SK-N-SH (cell line): Measurements from ENCODE around the gene DLD. TPM values are rescaled to one million over a fixed set of nuclear protein-coding genes. Genes with fewer than 3 reads are reported as not detected.

ENCODE experiments used
- CTCF ChIA-PET: fragments of 300-600, 350-600 bp; formaldehyde crosslinking; extraction: SDS; loops from one replicate; lab custom pipeline; 2021; lab: Yijun Ruan, JAX
- POLR2A ChIA-PET: fragments of 350-600 bp; sonication (Branson Sonifier 250); formaldehyde crosslinking; extraction: SDS; loops from one replicate; lab custom pipeline; 2020; ENCODE audit warnings: antibody characterized with exemption, inconsistent platforms; lab: Yijun Ruan, JAX
- DNase-seq: peaks from one replicate; pipeline ENCODE4 v3.0.0; 2012
- H2AFZ ChIP-seq: fragments of 200-600 bp; sonication (generic); 2 replicates; pipeline ENCODE4 v1.8.1; 2016; ENCODE audit warnings: antibody characterized with exemption, mild to moderate bottlenecking, low read depth
- H3F3A ChIP-seq: fragments of 200-600 bp; sonication (generic); replicated peaks from 2 replicates; pipeline ENCODE3; 2016; ENCODE audit warnings: antibody characterized with exemption, mild to moderate bottlenecking; ENCODE audit not compliant: insufficient read depth
- H3K27ac ChIP-seq, 2 experiments: fragments of 200-500 bp in 1 of 2; fragments of 200-600 bp in 1 of 2; sonication (Bioruptor generic) in 1 of 2; sonication (generic), shearing (Covaris generic) in 1 of 2; 2 replicates each; pipeline versions ENCODE4 v1.5.1 to v1.6.1; 2014 to 2016; ENCODE audit warnings: low read depth in 2 of 2, inconsistent platforms in 1 of 2, low read length in 1 of 2, mild to moderate bottlenecking in 1 of 2, mixed read lengths in 1 of 2
- H3K27me3 ChIP-seq: fragments of 200-600 bp; sonication (generic), shearing (Covaris generic); 2 replicates; pipeline ENCODE4 v1.6.1; 2016; ENCODE audit warnings: mixed run types; ENCODE audit not compliant: insufficient read depth
- H3K36me3 ChIP-seq, 2 experiments: fragments of 200-500 bp in 1 of 2; fragments of 200-600 bp in 1 of 2; sonication (Bioruptor generic) in 1 of 2; sonication (generic) in 1 of 2; replicated peaks in 1 of 2; 2 replicates each; pipeline versions ENCODE3 to v1.5.1; 2014 to 2016; ENCODE audit warnings: low read length in 1 of 2, mild to moderate bottlenecking in 1 of 2; ENCODE audit not compliant: insufficient read depth in 2 of 2, control insufficient read depth in 1 of 2
- H3K4me1 ChIP-seq, 2 experiments: fragments of 200-500 bp in 1 of 2; fragments of 200-600 bp in 1 of 2; sonication (Bioruptor generic) in 1 of 2; sonication (generic), shearing (Covaris generic) in 1 of 2; 2 replicates each; pipeline versions ENCODE4 v1.5.1 to v1.6.1; 2014 to 2016; ENCODE audit warnings: low read depth in 1 of 2, low read length in 1 of 2, mixed run types in 1 of 2; ENCODE audit not compliant: insufficient read depth in 2 of 2, control insufficient read depth in 1 of 2
- H3K4me2 ChIP-seq: fragments of 200-600 bp; sonication (generic), shearing (Covaris generic); 2 replicates; pipeline ENCODE4 v1.6.1; 2017; ENCODE audit warnings: mixed run types
- H3K4me3 ChIP-seq, 2 experiments: fragments of 200-500 bp in 1 of 2; fragments of 200-600 bp in 1 of 2; sonication (Bioruptor generic) in 1 of 2; sonication (generic), shearing (Covaris generic) in 1 of 2; 2 replicates each; pipeline versions ENCODE4 v1.5.1 to v1.8.1; 2014 to 2016; ENCODE audit warnings: low read depth in 2 of 2, inconsistent platforms in 1 of 2, low read length in 1 of 2, mild to moderate bottlenecking in 1 of 2, mixed read lengths in 1 of 2, moderate library complexity in 1 of 2
- H3K79me2 ChIP-seq: fragments of 200-600 bp; sonication (generic); 2 replicates; pipeline ENCODE4 v1.8.1; 2017; ENCODE audit warnings: mild to moderate bottlenecking; ENCODE audit not compliant: insufficient read depth
- H3K9ac ChIP-seq: fragments of 200-600 bp; sonication (generic); 2 replicates; pipeline ENCODE4 v1.6.1; 2017; ENCODE audit warnings: mixed run types
- H3K9me2 ChIP-seq: fragments of 200-600 bp; sonication (generic); 2 replicates; pipeline ENCODE4 v1.6.1; 2017; ENCODE audit warnings: mixed run types
- H3K9me3 ChIP-seq: fragments of 200-600 bp; sonication (generic); 2 replicates; pipeline ENCODE4 v1.6.1; 2017; ENCODE audit warnings: mixed run types, mild to moderate bottlenecking, moderate library complexity
- H4K20me1 ChIP-seq: fragments of 200-600 bp; sonication (generic); 2 replicates; pipeline ENCODE4 v1.6.1; 2017; ENCODE audit warnings: mild to moderate bottlenecking, mixed run types; ENCODE audit not compliant: insufficient read depth
- EZH2phosphoT487 ChIP-seq: fragments of 200-600 bp; sonication (generic); IDR thresholded peaks from 2 replicates; pipeline ENCODE4 v1.6.1; 2017; ENCODE audit warnings: low read depth, mixed run types, mild to moderate bottlenecking, antibody characterized with exemption, moderate library complexity, borderline replicate concordance
- FOSL2 ChIP-seq: IDR thresholded peaks from 2 replicates; pipeline ENCODE4 v1.4.0; 2012; ENCODE audit warnings: low read depth, mild to moderate bottlenecking, moderate library complexity, borderline replicate concordance
- FOXJ3 ChIP-seq: sonication (generic); formaldehyde crosslinking; IDR thresholded peaks from 2 replicates; pipeline ENCODE4 v1.5.1; 2020; ENCODE audit warnings: mild to moderate bottlenecking, missing genetic modification reagents
- FOXM1 ChIP-seq: IDR thresholded peaks from 2 replicates; pipeline ENCODE4 v1.4.0; 2012; ENCODE audit warnings: low read depth, mild to moderate bottlenecking
- GABPA ChIP-seq: IDR thresholded peaks from 2 replicates; pipeline ENCODE4 v1.4.0; 2012; ENCODE audit warnings: low read depth, mild to moderate bottlenecking
- GATA2 ChIP-seq: sonication (generic); formaldehyde crosslinking; IDR thresholded peaks from 2 replicates; pipeline ENCODE4 v1.5.0; 2020; ENCODE audit warnings: mild to moderate bottlenecking, missing genetic modification reagents
- MEF2A ChIP-seq: IDR thresholded peaks from 2 replicates; pipeline ENCODE4 v1.4.0; 2012; ENCODE audit warnings: low read depth, borderline replicate concordance
- MXI1 ChIP-seq: IDR thresholded peaks from 2 replicates; pipeline ENCODE4 v1.6.1; 2012; ENCODE audit warnings: mild to moderate bottlenecking, low read depth, low read length, improper control_type of control experiment
- NRF1 ChIP-seq: IDR thresholded peaks from 2 replicates; pipeline ENCODE4 v1.6.1; 2012; ENCODE audit warnings: low read depth, mild to moderate bottlenecking, low read length
- RAD21 ChIP-seq: IDR thresholded peaks from 2 replicates; pipeline ENCODE4 v1.6.1; 2012; ENCODE audit warnings: mild to moderate bottlenecking, low read length
- RFX5 ChIP-seq: IDR thresholded peaks from 2 replicates; pipeline ENCODE4 v1.6.1; 2012; ENCODE audit warnings: mild to moderate bottlenecking, improper control_type of control experiment, low read length
- SIN3A ChIP-seq: IDR thresholded peaks from 2 replicates; pipeline ENCODE4 v1.6.1; 2012; ENCODE audit warnings: low read depth, mild to moderate bottlenecking, low read length, moderate library complexity, borderline replicate concordance
- TCF12 ChIP-seq: IDR thresholded peaks from 2 replicates; pipeline ENCODE4 v1.4.0; 2012
- WGBS: methylation state at CpG from one replicate; pipeline ENCODE4 v1.1.6; 2017; ENCODE audit warnings: low lambda C conversion rate; 5-methylcytosine and 5-hydroxymethylcytosine counted together
- polyA plus RNA-seq, 3 experiments: library from polyadenylated mRNA; depleted of rRNA; stranded (reverse); fragments of >200 nt; gene quantifications; 2 replicates each; pipeline ENCODE4 v1.2.3, GENCODE V29; 2012
- TF ChIP-seq, protein P1 (sequence below): fragments of 150-350 bp; IDR thresholded peaks from 2 replicates; pipeline ENCODE4 v1.6.1; 2016; ENCODE audit warnings: mild to moderate bottlenecking, low read depth, low read length
- TF ChIP-seq, protein P2 (sequence below): fragments of 200-600 bp; sonication (generic); IDR thresholded peaks from 2 replicates; pipeline ENCODE4 v1.6.1; 2017; ENCODE audit warnings: antibody characterized with exemption, mild to moderate bottlenecking, moderate library complexity
- TF ChIP-seq, protein P3 (sequence below): fragments of 150-350 bp; IDR thresholded peaks from 2 replicates; pipeline ENCODE4 v1.6.1; 2017; ENCODE audit warnings: antibody characterized with exemption, low read length, low read depth, borderline replicate concordance
- TF ChIP-seq, protein P4 (sequence below): IDR thresholded peaks from 2 replicates; pipeline ENCODE4 v1.4.0; 2012; ENCODE audit warnings: low read depth, borderline replicate concordance

Gene DLD
- polyA plus RNA-seq, 1 of the 3 experiments (the other 2 are of a cell fraction), result 140 TPM

DNA sequence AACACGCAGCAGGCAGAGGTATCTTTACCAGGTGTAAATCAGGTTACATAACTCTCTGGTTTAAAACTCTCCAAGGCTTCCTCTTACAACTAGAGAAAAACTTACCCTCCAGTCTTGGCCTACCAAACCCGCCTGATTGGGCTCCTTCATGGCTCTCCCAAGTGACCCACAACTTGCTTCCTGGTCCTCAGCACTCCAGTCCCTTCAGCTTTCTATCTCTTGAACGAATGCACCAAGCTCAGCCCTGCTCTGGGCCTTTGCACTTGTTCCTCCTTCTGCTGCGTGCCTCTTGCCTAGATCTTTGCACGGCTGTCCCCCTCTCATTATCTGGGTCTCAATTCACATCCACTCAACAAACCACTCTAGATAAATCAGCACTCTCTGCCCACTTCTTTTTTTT, 32.7 kb upstream of the DLD start:
- no peak for DNase-seq
- no peaks in the 10 kb centered on the region for H3K9me2 ChIP-seq
- peaks cover 8% of the 10 kb centered on the region for H3F3A ChIP-seq
- no peak overlapping the region for H3K27ac ChIP-seq
- H3K36me3 ChIP-seq, result no peaks in the 10 kb centered on the region
- CTCF ChIA-PET, result interaction anchor here (1.0 to 2.0 kb wide), 3 partner anchors 16 to 395 kb away, joined by 3 to 8 read pairs (median 4); no protein-coding TSS in a partner anchor
- TF ChIP-seq GATA2 (no peak), MEF2A (no peak), RFX5 (no peak), FOXJ3 (CRISPR knock-in tag) (no peak), EZH2phosphoT487 (no peak), FOXM1 (no peak), GABPA (no peak), TCF12 (no peak), FOSL2 (no peak), NRF1 (no peak)
- TF ChIP-seq, protein P1, sequence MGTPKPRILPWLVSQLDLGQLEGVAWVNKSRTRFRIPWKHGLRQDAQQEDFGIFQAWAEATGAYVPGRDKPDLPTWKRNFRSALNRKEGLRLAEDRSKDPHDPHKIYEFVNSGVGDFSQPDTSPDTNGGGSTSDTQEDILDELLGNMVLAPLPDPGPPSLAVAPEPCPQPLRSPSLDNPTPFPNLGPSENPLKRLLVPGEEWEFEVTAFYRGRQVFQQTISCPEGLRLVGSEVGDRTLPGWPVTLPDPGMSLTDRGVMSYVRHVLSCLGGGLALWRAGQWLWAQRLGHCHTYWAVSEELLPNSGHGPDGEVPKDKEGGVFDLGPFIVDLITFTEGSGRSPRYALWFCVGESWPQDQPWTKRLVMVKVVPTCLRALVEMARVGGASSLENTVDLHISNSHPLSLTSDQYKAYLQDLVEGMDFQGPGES, result no peak
- TF ChIP-seq, protein P2, sequence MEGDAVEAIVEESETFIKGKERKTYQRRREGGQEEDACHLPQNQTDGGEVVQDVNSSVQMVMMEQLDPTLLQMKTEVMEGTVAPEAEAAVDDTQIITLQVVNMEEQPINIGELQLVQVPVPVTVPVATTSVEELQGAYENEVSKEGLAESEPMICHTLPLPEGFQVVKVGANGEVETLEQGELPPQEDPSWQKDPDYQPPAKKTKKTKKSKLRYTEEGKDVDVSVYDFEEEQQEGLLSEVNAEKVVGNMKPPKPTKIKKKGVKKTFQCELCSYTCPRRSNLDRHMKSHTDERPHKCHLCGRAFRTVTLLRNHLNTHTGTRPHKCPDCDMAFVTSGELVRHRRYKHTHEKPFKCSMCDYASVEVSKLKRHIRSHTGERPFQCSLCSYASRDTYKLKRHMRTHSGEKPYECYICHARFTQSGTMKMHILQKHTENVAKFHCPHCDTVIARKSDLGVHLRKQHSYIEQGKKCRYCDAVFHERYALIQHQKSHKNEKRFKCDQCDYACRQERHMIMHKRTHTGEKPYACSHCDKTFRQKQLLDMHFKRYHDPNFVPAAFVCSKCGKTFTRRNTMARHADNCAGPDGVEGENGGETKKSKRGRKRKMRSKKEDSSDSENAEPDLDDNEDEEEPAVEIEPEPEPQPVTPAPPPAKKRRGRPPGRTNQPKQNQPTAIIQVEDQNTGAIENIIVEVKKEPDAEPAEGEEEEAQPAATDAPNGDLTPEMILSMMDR, result no peak
- TF ChIP-seq, protein P3, sequence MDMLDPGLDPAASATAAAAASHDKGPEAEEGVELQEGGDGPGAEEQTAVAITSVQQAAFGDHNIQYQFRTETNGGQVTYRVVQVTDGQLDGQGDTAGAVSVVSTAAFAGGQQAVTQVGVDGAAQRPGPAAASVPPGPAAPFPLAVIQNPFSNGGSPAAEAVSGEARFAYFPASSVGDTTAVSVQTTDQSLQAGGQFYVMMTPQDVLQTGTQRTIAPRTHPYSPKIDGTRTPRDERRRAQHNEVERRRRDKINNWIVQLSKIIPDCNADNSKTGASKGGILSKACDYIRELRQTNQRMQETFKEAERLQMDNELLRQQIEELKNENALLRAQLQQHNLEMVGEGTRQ, result no peak
- no peak overlapping the region for H3K4me3 ChIP-seq
- POLR2A ChIA-PET, result no interaction called here
- H4K20me1 ChIP-seq, result no peaks in the 10 kb centered on the region
- no peaks in the 10 kb centered on the region for H3K9me3 ChIP-seq
- H3K27me3 ChIP-seq, result no peaks in the 10 kb centered on the region
- H3K79me2 ChIP-seq, result no peaks in the 10 kb centered on the region
- H2AFZ ChIP-seq, result no peak overlapping the region
- no peak overlapping the region for H3K9ac ChIP-seq
- 72% methylated on average over 5 of the region's 5 CpGs for WGBS
- no peaks in the 10 kb centered on the region; a peak in 2 of 4 replicates for H3K4me1 ChIP-seq
- no peak overlapping the region for H3K4me2 ChIP-seq

DNA sequence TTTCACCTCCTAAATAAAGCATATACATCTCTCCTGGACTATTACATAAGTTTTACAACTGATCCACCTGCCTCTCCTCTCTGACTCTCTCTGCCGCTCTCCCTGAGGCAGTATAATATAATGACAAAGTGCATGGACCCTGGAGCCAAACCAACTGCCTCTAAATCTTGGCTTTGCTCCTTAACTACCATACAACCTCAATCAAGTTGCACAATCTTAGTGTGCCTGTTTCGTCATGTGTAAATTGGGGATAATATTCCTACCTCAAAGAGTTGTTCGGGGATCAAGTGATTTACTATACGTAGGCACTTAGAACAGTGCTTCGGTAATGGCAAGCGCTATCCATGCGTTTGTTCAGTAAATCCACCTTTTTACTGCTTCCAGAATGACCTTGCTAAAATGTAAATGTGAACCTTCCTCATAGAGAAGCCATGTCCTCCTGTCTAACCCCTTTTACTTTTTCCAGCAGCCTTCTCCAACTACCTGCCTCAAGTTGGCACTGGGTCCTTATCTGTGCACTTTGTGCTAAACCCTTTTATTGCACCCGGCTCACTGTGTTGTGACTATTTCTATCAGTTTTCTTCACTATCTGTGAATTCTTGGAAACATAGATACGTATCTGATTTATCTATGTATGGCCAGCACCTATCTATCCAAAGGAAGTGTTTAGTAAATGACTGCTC, 30.6 kb upstream of the DLD start:
- H3K27me3 ChIP-seq, result no peaks in the 10 kb centered on the region
- H3F3A ChIP-seq, result peaks cover 8% of the 10 kb centered on the region
- H3K36me3 ChIP-seq, result no peaks in the 10 kb centered on the region
- H3K4me2 ChIP-seq, result no peak overlapping the region
- no peaks in the 10 kb centered on the region for H3K9me2 ChIP-seq
- H3K27ac ChIP-seq, result no peak overlapping the region
- 92% methylated on average over 9 of the region's 9 CpGs for WGBS
- no peaks in the 10 kb centered on the region for H4K20me1 ChIP-seq
- ChIA-PET POLR2A (no interaction called here), CTCF (interaction anchor here (1.0 to 1.6 kb wide), 2 partner anchors 14 to 397 kb away, joined by 4 to 6 read pairs; no protein-coding TSS in a partner anchor)
- no peak for DNase-seq
- H3K4me1 ChIP-seq, result no peaks in the 10 kb centered on the region; a peak in 2 of 4 replicates
- no peaks in the 10 kb centered on the region for H3K9me3 ChIP-seq
- H2AFZ ChIP-seq, result no peak overlapping the region
- H3K79me2 ChIP-seq, result no peaks in the 10 kb centered on the region
- no peak overlapping the region for H3K9ac ChIP-seq
- H3K4me3 ChIP-seq, result no peak overlapping the region
- TF ChIP-seq, protein P4, sequence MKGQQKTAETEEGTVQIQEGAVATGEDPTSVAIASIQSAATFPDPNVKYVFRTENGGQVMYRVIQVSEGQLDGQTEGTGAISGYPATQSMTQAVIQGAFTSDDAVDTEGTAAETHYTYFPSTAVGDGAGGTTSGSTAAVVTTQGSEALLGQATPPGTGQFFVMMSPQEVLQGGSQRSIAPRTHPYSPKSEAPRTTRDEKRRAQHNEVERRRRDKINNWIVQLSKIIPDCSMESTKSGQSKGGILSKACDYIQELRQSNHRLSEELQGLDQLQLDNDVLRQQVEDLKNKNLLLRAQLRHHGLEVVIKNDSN, result no peak
- TF ChIP-seq SIN3A (no peak), GABPA (no peak), MXI1 (no peak), RAD21 (no peak)
- TF ChIP-seq, protein P2, result no peak
